Endothelial cell of umbilical vein (primary cell): Measurements from ENCODE around the gene DAD1. TPM values are rescaled to one million over a fixed set of nuclear protein-coding genes. Genes with fewer than 3 reads are reported as not detected.

ENCODE experiments used
- BruUV-seq: library from RNA; stranded (reverse); fragments of 400-500 nt; replicated peaks from 2 replicates; lab custom pipeline; 2021; lab: Mats Ljungman, UMichigan
- CTCF ChIA-PET: fragments of 300-600, 350-600 bp; sonication (Branson Sonifier 250); formaldehyde crosslinking; loops from one replicate; lab custom pipeline; 2021; ENCODE audit warnings: antibody characterized with exemption, inconsistent platforms; lab: Charles Lee
- POLR2A ChIA-PET: fragments of 300-600, 350-600 bp; sonication (Branson Sonifier 250); formaldehyde crosslinking; loops from one replicate; lab custom pipeline; 2021; ENCODE audit warnings: antibody characterized with exemption, inconsistent platforms; lab: Charles Lee
- DNase-seq: peaks from one replicate; pipeline ENCODE4 v3.0.0-alpha.2; 2011; ENCODE audit warnings: low read depth, low spot score
- FAIRE-seq: peaks from 2 replicates; lab custom pipeline; 2011; peaks lifted over from hg19 to GRCh38; lab: Jason Lieb, UNC
- H2AFZ ChIP-seq: 2 replicates; pipeline ENCODE4 v1.6.0; 2012; ENCODE audit warnings: low read depth, low read length, control low read depth, inconsistent platforms
- H3K27ac ChIP-seq: 2 replicates; pipeline ENCODE4 v1.5.1; 2011; ENCODE audit warnings: low read depth, mild to moderate bottlenecking, control low read depth, low read length, moderate library complexity; ENCODE audit not compliant: insufficient read depth
- H3K27me3 ChIP-seq, 2 experiments: 2 replicates each; pipeline versions ENCODE4 v1.6.0 to v1.6.1; 2011; ENCODE audit warnings: low read length in 2 of 2, mixed read lengths in 1 of 2; ENCODE audit not compliant: control insufficient read depth in 2 of 2, insufficient read depth in 2 of 2
- H3K36me3 ChIP-seq, 2 experiments: 2 replicates in 1 of 2; 3 replicates in 1 of 2; pipeline ENCODE4 v1.5.1; 2011; ENCODE audit warnings: low read length in 2 of 2, mild to moderate bottlenecking in 1 of 2, moderate library complexity in 1 of 2; ENCODE audit not compliant: control insufficient read depth in 2 of 2, insufficient read depth in 2 of 2; ENCODE audit errors: extremely low read depth in 1 of 2
- H3K4me1 ChIP-seq: 3 replicates; pipeline ENCODE4 v1.5.1; 2011; ENCODE audit warnings: mild to moderate bottlenecking, low read length; ENCODE audit not compliant: control insufficient read depth, insufficient read depth; ENCODE audit errors: extremely low read depth
- H3K4me2 ChIP-seq: 2 replicates; pipeline ENCODE4 v1.6.1; 2011; ENCODE audit warnings: low read length, control low read depth, mixed read lengths; ENCODE audit not compliant: insufficient read depth
- H3K4me3 ChIP-seq, 3 experiments: fragments of 200-600 bp in 1 of 3; sonication (generic), shearing (Covaris generic) in 1 of 3; replicated peaks in 1 of 3; 2 replicates each; pipeline ENCODE4 v1.5.1; 2011 to 2016; ENCODE audit warnings: control low read depth in 3 of 3, low read length in 3 of 3, mild to moderate bottlenecking in 2 of 3, inconsistent platforms in 1 of 3, low read depth in 1 of 3, moderate library complexity in 1 of 3; ENCODE audit not compliant: insufficient read depth in 1 of 3
- H3K79me2 ChIP-seq: 2 replicates; pipeline ENCODE4 v1.6.0; 2012; ENCODE audit warnings: low read length, inconsistent platforms; ENCODE audit not compliant: control insufficient read depth, insufficient read depth
- H3K9ac ChIP-seq: replicated peaks from 2 replicates; pipeline ENCODE3; 2011; ENCODE audit warnings: low read length, control low read depth; ENCODE audit not compliant: insufficient read depth; ENCODE audit errors: extremely low read depth
- H3K9me1 ChIP-seq: replicated peaks from 3 replicates; pipeline ENCODE4 v1.6.0; 2011; ENCODE audit warnings: mild to moderate bottlenecking, low read length; ENCODE audit not compliant: control insufficient read depth, insufficient read depth; ENCODE audit errors: extremely low read depth
- H3K9me3 ChIP-seq: replicated peaks from 2 replicates; pipeline ENCODE4 v1.5.1; 2012; ENCODE audit warnings: low read length, inconsistent platforms; ENCODE audit not compliant: control insufficient read depth, insufficient read depth
- H4K20me1 ChIP-seq: replicated peaks from 2 replicates; pipeline ENCODE3; 2011; ENCODE audit warnings: mild to moderate bottlenecking, low read length; ENCODE audit not compliant: control insufficient read depth, insufficient read depth; ENCODE audit errors: extremely low read depth
- EZH2 ChIP-seq: IDR thresholded peaks from 2 replicates; pipeline ENCODE4 v1.6.1; 2012; ENCODE audit warnings: borderline replicate concordance, low read depth, mild to moderate bottlenecking, moderate library complexity, low read length, inconsistent platforms; ENCODE audit not compliant: severe bottlenecking
- FOS ChIP-seq: IDR thresholded peaks from 2 replicates; pipeline ENCODE4 v1.6.1; 2011; ENCODE audit warnings: mild to moderate bottlenecking, low read length, moderate library complexity, borderline replicate concordance; ENCODE audit not compliant: insufficient read depth
- GATA2 ChIP-seq: IDR thresholded peaks from 2 replicates; pipeline ENCODE4 v1.7.0; 2011; ENCODE audit warnings: low read depth, mild to moderate bottlenecking, moderate library complexity, mixed read lengths, low read length; ENCODE audit not compliant: insufficient read length, insufficient read depth
- JUN ChIP-seq: IDR thresholded peaks from 2 replicates; pipeline ENCODE4 v1.6.1; 2011; ENCODE audit warnings: borderline replicate concordance, low read depth; ENCODE audit not compliant: insufficient read length, insufficient read depth
- MYC ChIP-seq: IDR thresholded peaks from one replicate; pipeline ENCODE4 v1.6.1; 2011; ENCODE audit warnings: mild to moderate bottlenecking, low read depth, low read length
- POLR2A ChIP-seq: IDR thresholded peaks from 2 replicates; pipeline ENCODE4 v1.6.1; 2012; ENCODE audit warnings: low read depth, mild to moderate bottlenecking, control low read depth, low read length
- POLR2AphosphoS5 ChIP-seq: IDR thresholded peaks from 2 replicates; pipeline ENCODE4 v1.6.1; 2012; ENCODE audit warnings: low read depth, mild to moderate bottlenecking, control low read depth, low read length, moderate library complexity; ENCODE audit not compliant: insufficient read depth
- dilution Hi-C: fragments of 300-500 bp; cut with MboI; formaldehyde crosslinking; loops from one replicate; pipeline ENCODE4 v1.15.0; 2019; ENCODE audit warnings: low sequenced_read_pairs; ENCODE audit not compliant: extremely low pct_ligation_motif_present
- intact Hi-C: fragments of 100-400 bp; cut with micrococcal nuclease; formaldehyde crosslinking; loops from one replicate; pipeline ENCODE4 v1.10.0; 2022
- polyA plus RNA-seq, 4 experiments: library from polyadenylated mRNA; depleted of rRNA in 3 of 4; stranded (reverse) in 3 of 4; unstranded in 1 of 4; fragments of >200 nt; gene quantifications; 2 replicates each; pipeline versions ENCODE4 v1.2.1 to v1.2.3, GENCODE V29; 2011 to 2012; ENCODE audit warnings: missing spikeins in 1 of 4
- total RNA-seq: library from RNA; stranded (reverse); gene quantifications from 2 replicates; pipeline ENCODE4 v1.2.3, GENCODE V29; 2021
- TF ChIP-seq, protein P1 (sequence below), 2 donors: IDR thresholded peaks; 1 replicate in 1 of 2; 2 replicates in 1 of 2; pipeline ENCODE4 v1.5.1; 2011; ENCODE audit warnings: low read length in 2 of 2, mild to moderate bottlenecking in 2 of 2, moderate library complexity in 2 of 2, control low read depth in 1 of 2, inconsistent platforms in 1 of 2, low read depth in 1 of 2; ENCODE audit not compliant: insufficient read depth in 1 of 2; ENCODE audit errors: extremely low read depth in 1 of 2
- TF ChIP-seq, protein P2 (sequence below): IDR thresholded peaks from 2 replicates; pipeline ENCODE4 v1.6.1; 2011; ENCODE audit not compliant: insufficient read depth, insufficient read length

The DAD1 gene
- total and polyA plus RNA-seq, 2 donors (not counting 3 experiments of a cell fraction or from before 2014, with no cell fraction given) = 299 to 1,227 TPM

DNA sequence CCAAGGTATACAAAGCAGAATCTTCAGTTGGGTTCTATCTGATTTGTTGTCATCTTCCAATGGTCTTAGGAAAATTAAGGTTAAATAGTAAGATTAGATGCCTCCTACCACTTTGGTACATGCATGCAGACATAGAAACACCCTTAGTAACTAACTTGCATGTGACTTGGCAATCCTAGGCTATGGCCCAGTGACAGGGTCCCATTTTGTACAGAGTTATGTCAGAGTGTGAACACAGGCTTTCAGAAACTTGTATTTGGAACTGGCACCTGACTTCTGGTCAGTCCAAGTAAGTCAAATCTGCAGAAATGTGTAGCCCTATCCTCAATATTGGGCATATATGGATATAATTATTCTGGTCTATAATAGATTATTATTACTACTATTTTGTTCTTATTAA lies 53.1 kb downstream of the DAD1 start:
- DNase-seq (no peak), FAIRE-seq (no peak)
- Histone ChIP-seq H3K27me3 (no peaks in the 10 kb centered on the region), H3K79me2 (no peaks in the 10 kb centered on the region), H4K20me1 (no peaks in the 10 kb centered on the region), H3K4me3 (no peak overlapping the region), H3K4me2 (peak overlapping the region; percentile 19), H3K4me1 (peaks cover 38% of the 10 kb centered on the region), H3K9ac (no peak overlapping the region), H3K9me1 (no peaks in the 10 kb centered on the region), H3K27ac (peak overlapping the region; percentile 57), H3K36me3 (no peaks in the 10 kb centered on the region), H2AFZ (no peak overlapping the region), H3K9me3 (no peaks in the 10 kb centered on the region)
- ChIA-PET POLR2A (no interaction called here), CTCF (interaction anchor here (0.6 to 2.2 kb wide), 4 partner anchors 10 to 65 kb away, joined by 3 to 14 read pairs (median 4); no protein-coding TSS in a partner anchor)
- TF ChIP-seq, protein P1, sequence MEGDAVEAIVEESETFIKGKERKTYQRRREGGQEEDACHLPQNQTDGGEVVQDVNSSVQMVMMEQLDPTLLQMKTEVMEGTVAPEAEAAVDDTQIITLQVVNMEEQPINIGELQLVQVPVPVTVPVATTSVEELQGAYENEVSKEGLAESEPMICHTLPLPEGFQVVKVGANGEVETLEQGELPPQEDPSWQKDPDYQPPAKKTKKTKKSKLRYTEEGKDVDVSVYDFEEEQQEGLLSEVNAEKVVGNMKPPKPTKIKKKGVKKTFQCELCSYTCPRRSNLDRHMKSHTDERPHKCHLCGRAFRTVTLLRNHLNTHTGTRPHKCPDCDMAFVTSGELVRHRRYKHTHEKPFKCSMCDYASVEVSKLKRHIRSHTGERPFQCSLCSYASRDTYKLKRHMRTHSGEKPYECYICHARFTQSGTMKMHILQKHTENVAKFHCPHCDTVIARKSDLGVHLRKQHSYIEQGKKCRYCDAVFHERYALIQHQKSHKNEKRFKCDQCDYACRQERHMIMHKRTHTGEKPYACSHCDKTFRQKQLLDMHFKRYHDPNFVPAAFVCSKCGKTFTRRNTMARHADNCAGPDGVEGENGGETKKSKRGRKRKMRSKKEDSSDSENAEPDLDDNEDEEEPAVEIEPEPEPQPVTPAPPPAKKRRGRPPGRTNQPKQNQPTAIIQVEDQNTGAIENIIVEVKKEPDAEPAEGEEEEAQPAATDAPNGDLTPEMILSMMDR (IDR thresholded peaks at IDR 0.05; ENCODE audit: extremely low read depth in 1 of 2, insufficient read depth in 1 of 2, low read depth in 1 of 2, low read length in 2 of 2) = no peak
- TF ChIP-seq, protein P2, sequence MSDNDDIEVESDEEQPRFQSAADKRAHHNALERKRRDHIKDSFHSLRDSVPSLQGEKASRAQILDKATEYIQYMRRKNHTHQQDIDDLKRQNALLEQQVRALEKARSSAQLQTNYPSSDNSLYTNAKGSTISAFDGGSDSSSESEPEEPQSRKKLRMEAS = no peak
- TF ChIP-seq POLR2A (no peak), GATA2 (no peak), MYC (no peak), POLR2AphosphoS5 (no peak), FOS (no peak), EZH2 (no peak), JUN (no peak)
- dilution Hi-C loops (no loop called here), intact Hi-C loops (loop anchor here (5.0 kb wide), 1 partner anchor 104 kb away; no protein-coding TSS in a partner anchor)
- BruUV-seq = no TSS peak
